PC-9 (cell line): ENCODE measurements around the gene ANXA2. TPM values are rescaled to one million over a fixed set of nuclear protein-coding genes. Genes with fewer than 3 reads are reported as not detected.
A peak's percentile ranks its signal among the peaks of the same experiment; 100 is the strongest.
"Not testable (repeated sequence)": the region's sequence is repeated elsewhere in the genome, so short reads cannot be mapped to it uniquely, and the experiment has no call there.

ENCODE experiments used
- BruUV-seq: library from RNA; stranded (reverse); fragments of 400-500 nt; replicated peaks from 2 replicates; lab custom pipeline; 2021; lab: Mats Ljungman, UMichigan
- CTCF ChIA-PET: fragments of 300-600 bp; sonication (Branson Sonifier 250); formaldehyde crosslinking; loops from one replicate; lab custom pipeline; 2022; ENCODE audit warnings: antibody characterized with exemption; lab: Charles Lee
- POLR2A ChIA-PET: fragments of 300-600 bp; sonication (Branson Sonifier 250); formaldehyde crosslinking; loops from one replicate; lab custom pipeline; 2022; ENCODE audit warnings: antibody characterized with exemption; ENCODE audit not compliant: unreplicated experiment; lab: Charles Lee
- DNase-seq, 2 experiments: peaks; one replicate each; pipeline versions ENCODE4 v3.0.0 to v3.0.0-alpha.2; 2015 to 2022; ENCODE audit warnings: mixed read lengths in 1 of 2
- H2AFZ ChIP-seq: fragments of 200-600 bp; sonication (generic); 2 replicates; pipeline ENCODE4 v1.8.1; 2017; ENCODE audit warnings: antibody characterized with exemption
- H3F3A ChIP-seq: fragments of 200-600 bp; sonication (generic); 2 replicates; pipeline ENCODE4 v1.8.1; 2017; ENCODE audit warnings: antibody characterized with exemption, mild to moderate bottlenecking, low read depth; ENCODE audit not compliant: insufficient read depth
- H3K27ac ChIP-seq: fragments of 200-600 bp; sonication (generic); 2 replicates; pipeline ENCODE4 v1.6.1; 2016; ENCODE audit warnings: mixed run types
- H3K27me3 ChIP-seq: fragments of 200-600 bp; sonication (generic); 2 replicates; pipeline ENCODE4 v1.6.1; 2016; ENCODE audit warnings: low read depth, mixed run types; ENCODE audit not compliant: insufficient read depth
- H3K36me3 ChIP-seq: fragments of 200-600 bp; sonication (generic); 2 replicates; pipeline ENCODE4 v1.6.1; 2016; ENCODE audit warnings: low read depth, mixed run types
- H3K4me1 ChIP-seq: fragments of 200-600 bp; sonication (generic); replicated peaks from 2 replicates; pipeline ENCODE4 v1.6.1; 2016; ENCODE audit warnings: mixed run types; ENCODE audit not compliant: insufficient read depth
- H3K4me2 ChIP-seq: fragments of 200-600 bp; sonication (generic); 2 replicates; pipeline ENCODE4 v1.6.1; 2017; ENCODE audit warnings: mixed run types
- H3K4me3 ChIP-seq: fragments of 200-600 bp; sonication (generic); 2 replicates; pipeline ENCODE4 v1.6.1; 2016; ENCODE audit warnings: mixed run types
- H3K79me2 ChIP-seq: fragments of 200-600 bp; sonication (generic); 2 replicates; pipeline ENCODE4 v1.6.1; 2017; ENCODE audit warnings: low read depth, mixed run types
- H3K9me2 ChIP-seq: fragments of 200-600 bp; sonication (generic); 2 replicates; pipeline ENCODE4 v1.8.1; 2017; ENCODE audit warnings: mild to moderate bottlenecking; ENCODE audit not compliant: insufficient read depth
- H3K9me3 ChIP-seq: fragments of 200-600 bp; sonication (generic); 2 replicates; pipeline ENCODE4 v1.8.1; 2016; ENCODE audit warnings: low read depth; ENCODE audit not compliant: insufficient read depth
- H4K20me1 ChIP-seq: fragments of 200-600 bp; sonication (generic); 2 replicates; pipeline ENCODE4 v1.8.1; 2017; ENCODE audit not compliant: insufficient read depth
- EZH2 ChIP-seq: fragments of 200-600 bp; sonication (generic); IDR thresholded peaks from 2 replicates; pipeline ENCODE4 v1.8.0; 2017; ENCODE audit warnings: antibody characterized with exemption, low read depth
- intact Hi-C: fragments of 100-400 bp; cut with micrococcal nuclease; formaldehyde crosslinking; loops from one replicate; pipeline ENCODE4 v1.10.0; 2022; ENCODE audit not compliant: unreplicated experiment
- total RNA-seq: library from RNA; stranded (reverse); gene quantifications from 2 replicates; pipeline ENCODE4 v1.2.3, GENCODE V29; 2021
- TF ChIP-seq, protein P1 (sequence below): fragments of 200-600 bp; sonication (generic); conservative IDR thresholded peaks from 2 replicates; pipeline ENCODE4 v1.6.1; 2017; ENCODE audit warnings: mixed run types, antibody characterized with exemption, mild to moderate bottlenecking, moderate library complexity

Gene ANXA2
- total RNA-seq, 1 experiment from 2014 or later = 1,720 TPM

DNA sequence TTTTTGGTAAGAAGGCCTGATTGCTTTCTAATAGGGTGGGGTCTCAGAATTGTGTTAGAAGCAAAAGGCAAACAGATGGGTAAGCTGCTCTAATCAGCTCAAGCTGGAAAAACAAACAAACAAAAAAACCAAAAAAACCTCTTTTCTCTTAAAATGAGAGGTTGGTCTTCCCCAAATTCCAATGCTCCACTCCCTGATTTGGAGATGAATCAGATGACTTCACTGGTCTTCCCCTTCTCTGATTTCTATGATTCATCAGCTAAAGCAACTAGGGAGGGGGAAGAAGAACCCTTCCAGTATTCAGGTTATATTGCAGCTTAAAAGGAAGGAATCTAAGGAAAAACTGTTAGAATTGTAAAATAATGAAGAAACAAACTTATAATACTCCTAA lies 9.6 kb upstream of the ANXA2 start:
- Histone ChIP-seq H3K9me2 (no peaks in the 10 kb centered on the region), H3K36me3 (no peaks in the 10 kb centered on the region), H3K9me3 (no peaks in the 10 kb centered on the region), H3K27ac (peak overlapping the region; percentile 90), H3K79me2 (no peaks in the 10 kb centered on the region), H3K4me2 (peak overlapping the region; percentile 59), H2AFZ (no peak overlapping the region), H3K27me3 (no peaks in the 10 kb centered on the region), H4K20me1 (no peaks in the 10 kb centered on the region), H3K4me3 (no peak overlapping the region; the same call in 1 of the 2 replicates), H3F3A (peaks cover 15% of the 10 kb centered on the region; the same call in 1 of the 2 replicates), H3K4me1 (peaks cover 41% of the 10 kb centered on the region)
- no TSS peak for BruUV-seq
- no peak for TF ChIP-seq EZH2
- TF ChIP-seq, protein P1, sequence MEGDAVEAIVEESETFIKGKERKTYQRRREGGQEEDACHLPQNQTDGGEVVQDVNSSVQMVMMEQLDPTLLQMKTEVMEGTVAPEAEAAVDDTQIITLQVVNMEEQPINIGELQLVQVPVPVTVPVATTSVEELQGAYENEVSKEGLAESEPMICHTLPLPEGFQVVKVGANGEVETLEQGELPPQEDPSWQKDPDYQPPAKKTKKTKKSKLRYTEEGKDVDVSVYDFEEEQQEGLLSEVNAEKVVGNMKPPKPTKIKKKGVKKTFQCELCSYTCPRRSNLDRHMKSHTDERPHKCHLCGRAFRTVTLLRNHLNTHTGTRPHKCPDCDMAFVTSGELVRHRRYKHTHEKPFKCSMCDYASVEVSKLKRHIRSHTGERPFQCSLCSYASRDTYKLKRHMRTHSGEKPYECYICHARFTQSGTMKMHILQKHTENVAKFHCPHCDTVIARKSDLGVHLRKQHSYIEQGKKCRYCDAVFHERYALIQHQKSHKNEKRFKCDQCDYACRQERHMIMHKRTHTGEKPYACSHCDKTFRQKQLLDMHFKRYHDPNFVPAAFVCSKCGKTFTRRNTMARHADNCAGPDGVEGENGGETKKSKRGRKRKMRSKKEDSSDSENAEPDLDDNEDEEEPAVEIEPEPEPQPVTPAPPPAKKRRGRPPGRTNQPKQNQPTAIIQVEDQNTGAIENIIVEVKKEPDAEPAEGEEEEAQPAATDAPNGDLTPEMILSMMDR = no peak
- DNase-seq = peak in 1 of 2 experiments; percentile 77
- intact Hi-C loops = no loop called here
- POLR2A ChIA-PET = interaction anchor here (0.5 to 1.2 kb wide), 8 partner anchors 8 to 168 kb away, joined by 3 to 49 read pairs (median 6); partner anchors contain the start of genes ANXA2 and ICE2
- CTCF ChIA-PET = no interaction called here

DNA sequence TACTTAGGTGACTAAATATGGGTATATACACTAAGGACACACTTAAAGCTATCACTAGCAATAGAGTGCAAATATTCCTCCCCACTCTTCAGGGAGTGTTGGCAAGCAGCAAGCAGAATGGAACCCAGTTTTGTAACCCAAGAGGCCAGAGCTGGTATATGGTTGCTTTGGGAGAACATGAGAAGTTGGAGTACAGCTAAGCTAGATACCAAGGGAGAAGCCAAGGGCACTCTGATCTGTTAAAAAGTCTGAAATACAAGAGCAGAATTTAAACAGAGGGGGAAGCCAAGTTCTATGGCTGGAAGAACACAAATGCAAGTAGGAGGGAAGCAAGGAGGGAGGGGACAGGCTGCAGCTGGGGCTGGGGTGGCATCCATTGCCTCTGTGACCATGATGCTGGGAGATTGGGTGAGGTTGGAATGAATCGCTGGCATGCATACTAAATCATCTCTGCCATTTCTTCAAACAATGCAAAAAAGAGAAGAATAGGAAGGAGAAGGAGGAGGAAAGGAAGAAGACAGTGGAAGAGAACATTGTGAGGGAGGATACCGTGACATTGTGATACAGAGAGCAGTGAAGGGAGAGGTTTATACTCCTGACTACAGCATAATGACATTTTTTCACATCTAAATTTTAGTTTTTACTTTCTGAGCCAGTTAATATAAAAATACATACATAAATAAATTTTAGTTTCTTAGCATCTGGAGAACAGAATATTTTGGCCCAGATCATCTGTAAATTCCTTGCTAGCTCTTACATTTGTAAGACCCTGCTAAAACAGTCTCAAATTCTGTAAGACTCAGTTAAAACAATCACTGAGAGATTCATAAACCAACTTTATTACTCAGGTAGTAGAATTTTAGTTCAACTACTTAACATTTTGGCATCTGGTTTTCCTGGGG lies 9.0 kb upstream of the ANXA2 start:
- Histone ChIP-seq H3K27me3 (no peaks in the 10 kb centered on the region), H3K4me1 (peaks cover 42% of the 10 kb centered on the region), H3K27ac (peak overlapping the region; percentile 90), H4K20me1 (no peaks in the 10 kb centered on the region), H3K36me3 (no peaks in the 10 kb centered on the region), H2AFZ (no peak overlapping the region), H3K79me2 (no peaks in the 10 kb centered on the region), H3F3A (peaks cover 15% of the 10 kb centered on the region; the same call in 1 of the 2 replicates), H3K9me2 (no peaks in the 10 kb centered on the region), H3K9me3 (no peaks in the 10 kb centered on the region), H3K4me2 (peak overlapping the region; percentile 59), H3K4me3 (no peak overlapping the region)
- ChIA-PET CTCF (no interaction called here), POLR2A (interaction anchor here (0.7 to 1.2 kb wide), 3 partner anchors 9 to 72 kb away, joined by 3 to 49 read pairs (median 3); partner anchors contain the start of genes ANXA2 and ICE2)
- intact Hi-C loops = no loop called here
- TF ChIP-seq, protein P1 = no peak
- TF ChIP-seq EZH2 = no peak
- no peak for DNase-seq
- BruUV-seq = no TSS peak

DNA sequence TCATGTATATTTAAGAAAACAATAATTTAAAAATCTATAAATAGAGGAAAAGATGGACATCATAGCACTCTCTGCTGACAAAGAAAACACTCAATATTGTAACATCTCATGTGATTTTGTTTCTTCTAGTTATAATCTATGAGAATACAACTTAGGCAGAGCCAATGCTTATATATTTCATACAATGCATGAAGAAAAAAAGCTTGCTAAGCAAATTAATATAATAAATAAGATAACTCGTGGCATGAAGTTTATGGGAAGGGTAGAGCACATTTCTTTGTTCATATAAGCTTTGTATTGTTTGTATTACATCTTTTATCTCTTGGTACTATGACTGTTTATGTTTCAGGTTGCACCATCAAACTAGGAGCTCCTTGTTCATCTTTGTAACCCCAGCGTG lies 7.6 kb upstream of the ANXA2 start:
- Histone ChIP-seq H3K4me1 (peaks cover 49% of the 10 kb centered on the region), H2AFZ (no peak overlapping the region), H3K79me2 (no peaks in the 10 kb centered on the region), H4K20me1 (no peaks in the 10 kb centered on the region), H3K9me3 (no peaks in the 10 kb centered on the region), H3K27me3 (no peaks in the 10 kb centered on the region), H3K9me2 (no peaks in the 10 kb centered on the region), H3F3A (peaks cover 15% of the 10 kb centered on the region; the same call in 1 of the 2 replicates), H3K4me3 (no peak overlapping the region), H3K4me2 (no peak overlapping the region), H3K27ac (no peak overlapping the region), H3K36me3 (no peaks in the 10 kb centered on the region)
- intact Hi-C loops = no loop called here
- no peak for DNase-seq
- TF ChIP-seq EZH2 = no peak
- TF ChIP-seq, protein P1 = no peak
- ChIA-PET POLR2A (interaction anchor here (0.6 kb wide), 2 partner anchors 473 to 891 kb away, joined by 3 to 4 read pairs; no protein-coding TSS in a partner anchor), CTCF (no interaction called here)
- no TSS peak for BruUV-seq

DNA sequence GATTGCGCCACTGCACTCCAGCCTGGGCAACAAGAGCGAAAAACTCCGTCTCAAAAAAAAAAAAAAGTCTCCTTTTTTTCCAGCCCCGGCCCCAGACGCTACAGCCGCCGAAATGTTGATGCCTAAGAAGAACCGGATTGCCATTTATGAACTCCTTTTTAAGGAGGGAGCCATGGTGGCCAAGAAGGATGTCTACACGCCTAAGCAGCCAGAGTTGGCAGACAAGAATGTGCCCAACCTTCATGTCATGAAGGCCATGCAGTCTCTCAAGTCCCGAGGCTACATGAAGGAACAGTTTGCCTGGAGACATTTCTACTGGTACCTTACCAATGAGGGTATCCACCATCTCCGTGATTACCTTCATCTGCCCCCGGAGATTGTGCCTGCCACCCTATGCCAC lies 6.6 kb upstream of the ANXA2 start:
- CTCF ChIA-PET, intact Hi-C loops, H4K20me1 ChIP-seq, H3K9me2 ChIP-seq, POLR2A ChIA-PET, H2AFZ ChIP-seq, H3K79me2 ChIP-seq, DNase-seq, H3K27me3 ChIP-seq, H3K27ac ChIP-seq, H3K36me3 ChIP-seq, H3K9me3 ChIP-seq, BruUV-seq, H3K4me3 ChIP-seq, H3K4me2 ChIP-seq: not testable (repeated sequence)
- peaks cover 20% of the 10 kb centered on the region; the same call in 1 of the 2 replicates for H3F3A ChIP-seq
- peaks cover 59% of the 10 kb centered on the region for H3K4me1 ChIP-seq
